HG02938 (cell line): Measurements from ENCODE around the gene SLC22A2.

ENCODE experiments used
- ATAC-seq: cut with Tn5 transposase; IDR thresholded peaks from one replicate; pipeline ENCODE4 v1.9.1; 2021; ENCODE audit warnings: mild to moderate bottlenecking, moderate library complexity; ENCODE audit not compliant: unreplicated experiment

The SLC22A2 gene

DNA sequence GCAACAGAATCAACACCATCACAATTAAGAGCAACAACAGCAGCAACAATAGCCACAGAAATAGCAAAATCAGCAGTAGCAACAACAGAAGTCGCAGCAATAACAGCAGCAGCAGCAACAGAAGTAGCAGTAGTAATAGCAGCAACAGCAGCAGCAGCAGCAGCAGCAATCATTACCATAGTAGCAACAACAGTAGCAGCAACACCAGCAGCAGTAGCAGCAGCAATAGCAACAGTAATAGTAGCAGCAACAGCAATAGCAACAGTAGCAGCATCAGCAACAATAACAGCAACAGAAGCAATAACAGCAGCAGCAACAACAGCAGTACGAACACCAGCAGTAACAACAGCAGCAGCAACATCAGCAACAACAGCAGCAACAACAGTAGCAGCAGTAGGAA is 39.8 kb downstream of the SLC22A2 start:
- no peak for ATAC-seq

- no peak for ATAC-seq
Measured at GRCh38 chr6:160217863-160218262, 40.8 kb downstream of the SLC22A2 start.

DNA sequence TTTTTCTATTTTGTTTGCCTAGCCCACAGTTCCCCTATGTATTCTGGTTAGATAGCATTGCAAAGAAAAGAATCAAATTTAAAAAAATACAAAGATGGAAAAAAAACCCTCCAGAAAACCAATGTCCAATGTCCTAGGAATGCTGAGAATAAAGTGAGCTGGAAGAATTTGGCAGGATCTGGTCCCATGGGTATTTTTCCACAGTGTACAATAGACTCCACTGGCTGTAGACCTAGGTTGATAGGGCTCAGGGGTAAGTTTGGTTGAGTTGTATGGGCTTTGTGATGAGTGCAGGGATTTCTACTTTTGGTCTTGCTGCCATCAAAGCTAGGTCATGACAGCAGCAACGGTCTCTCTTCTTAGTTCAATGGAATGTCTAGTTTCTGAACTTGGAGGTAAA is 41.5 kb downstream of the SLC22A2 start:
- no peak for ATAC-seq

DNA sequence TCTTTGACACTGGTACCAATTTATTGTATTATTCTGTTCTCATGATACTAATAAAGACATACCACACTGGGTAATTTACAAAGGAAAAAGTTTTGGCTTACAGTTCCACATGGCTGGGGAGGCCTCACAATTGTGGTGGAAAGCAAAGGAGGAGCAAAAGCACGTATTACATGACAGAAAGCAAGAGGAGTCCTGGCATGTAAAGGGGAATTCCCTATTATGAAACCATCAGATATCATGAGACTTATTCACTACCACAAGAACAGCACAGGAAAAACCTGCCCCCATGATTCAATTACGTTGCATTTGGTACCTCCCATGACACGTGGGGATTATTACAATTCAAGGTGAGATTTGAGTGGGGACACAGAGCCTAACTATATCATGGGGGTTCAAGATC is 43.4 kb downstream of the SLC22A2 start:
- no peak for ATAC-seq

GRCh38 chr6:160207618-160208017 is 51.0 kb downstream of the SLC22A2 start:
- ATAC-seq = no peak

- no peak for ATAC-seq
Measured at GRCh38 chr6:160204710-160205109, 53.9 kb downstream of the SLC22A2 start.

DNA sequence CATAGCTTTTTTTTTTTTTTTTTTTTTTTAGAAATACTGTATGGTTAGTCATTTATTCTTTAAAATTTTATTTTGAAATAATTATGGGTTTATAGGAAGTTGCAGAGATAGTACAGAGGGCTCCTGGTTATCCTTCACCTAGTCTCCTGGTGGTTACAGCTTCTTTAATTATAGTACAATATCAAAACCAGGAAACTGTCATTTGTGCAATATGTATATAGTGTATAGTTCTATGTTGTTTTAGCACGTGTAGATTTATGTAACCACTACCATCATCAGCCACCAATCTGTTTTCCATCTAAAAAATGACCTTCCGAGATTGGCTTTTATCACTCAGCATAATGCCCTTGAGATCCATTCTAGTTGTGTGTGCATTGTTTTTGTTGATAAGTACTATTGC is 54.7 kb downstream of the SLC22A2 start:
- ATAC-seq = no peak

DNA sequence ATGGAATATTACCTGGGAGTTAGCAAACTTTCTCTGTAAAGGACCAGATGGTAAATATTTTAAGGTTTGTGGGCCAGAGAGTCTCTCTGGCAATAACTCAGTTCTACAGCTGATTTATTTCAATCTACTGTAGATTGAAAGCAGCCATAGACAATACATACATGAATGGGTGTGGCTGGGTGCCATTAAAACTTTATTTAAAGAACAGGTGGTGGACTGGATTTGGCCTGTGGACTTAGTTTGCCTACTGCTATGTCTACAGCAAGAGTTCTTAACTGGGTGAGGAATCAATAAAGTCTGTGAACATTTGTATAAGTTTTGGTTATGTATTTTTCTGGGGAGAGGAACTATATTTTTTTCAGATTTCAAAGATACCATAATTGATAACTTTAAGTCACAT is 55.1 kb downstream of the SLC22A2 start:
- no peak for ATAC-seq

DNA sequence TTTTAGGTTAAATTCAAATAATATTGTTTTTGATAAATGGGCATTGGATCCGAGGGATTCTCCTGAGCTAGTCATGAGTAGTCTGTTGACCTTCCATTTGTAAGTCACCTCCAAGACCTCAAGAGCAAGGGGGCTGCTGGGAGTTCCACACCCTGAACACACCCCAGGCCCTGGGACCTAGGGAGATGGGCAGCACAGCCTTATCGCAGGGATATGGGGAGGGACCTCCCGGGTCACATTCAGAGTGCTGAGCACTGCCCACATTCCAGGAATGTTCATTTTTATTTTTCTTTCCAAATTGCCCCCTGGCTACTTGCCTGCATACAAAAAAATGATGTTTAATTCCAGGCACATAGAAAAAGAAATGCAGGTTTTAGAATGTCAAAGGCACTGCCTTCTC is 55.5 kb downstream of the SLC22A2 start:
- no peak for ATAC-seq

- no peak for ATAC-seq
Measured at GRCh38 chr6:160202411-160202810, 56.2 kb downstream of the SLC22A2 start.

DNA sequence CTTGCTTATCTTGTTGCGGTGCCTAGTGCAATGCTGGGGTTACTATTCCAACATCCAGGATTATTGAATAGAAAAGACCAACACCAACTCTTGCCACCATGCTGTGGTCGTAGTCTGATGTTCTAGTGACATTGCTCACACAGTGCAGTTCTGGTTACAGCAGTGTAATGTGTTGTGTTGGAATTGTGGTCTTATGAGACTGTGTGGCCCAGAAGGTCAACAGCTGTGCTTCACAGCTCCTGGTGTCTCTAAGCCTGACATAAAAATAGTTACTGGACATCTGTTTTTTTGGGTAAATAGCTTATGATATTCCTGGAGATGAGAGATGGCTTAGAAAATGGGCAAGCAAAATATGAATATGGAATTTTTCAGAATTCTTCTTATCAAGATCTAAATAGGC is 57.6 kb downstream of the SLC22A2 start:
- ATAC-seq = no peak

DNA sequence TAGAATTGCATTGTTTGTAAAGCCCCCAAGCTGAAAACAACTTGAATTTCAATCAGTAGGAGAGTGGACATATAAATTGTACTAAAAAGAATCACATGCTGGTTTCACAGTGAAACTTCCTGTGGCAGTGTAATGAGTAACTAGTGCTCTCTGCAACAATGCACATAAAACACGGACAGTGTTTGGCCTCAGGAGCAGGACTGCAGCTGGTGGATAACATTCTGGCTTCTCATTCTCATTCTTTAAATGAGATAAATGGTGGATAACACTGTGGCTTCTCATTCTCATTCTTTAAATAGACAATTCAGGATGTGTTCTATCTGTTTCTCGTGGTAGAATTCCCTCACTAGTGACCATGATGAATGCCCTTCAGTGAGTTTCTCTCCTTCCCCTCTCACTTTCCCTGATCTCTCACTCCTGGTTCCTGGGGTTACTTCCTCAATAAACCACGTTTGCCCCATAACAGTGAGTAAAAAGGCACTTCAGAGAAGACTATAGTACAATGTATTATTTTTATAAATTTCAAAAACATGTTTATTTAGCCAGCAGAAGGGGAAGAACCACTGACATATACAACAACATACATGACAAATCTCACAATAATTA is 59.9 kb downstream of the SLC22A2 start:
- peak; percentile 96 for ATAC-seq

- no peak for ATAC-seq
Measured at GRCh38 chr6:160197662-160198061, 61.0 kb downstream of the SLC22A2 start.

GRCh38 chr6:160194808-160195207 is 63.8 kb downstream of the SLC22A2 start:
- ATAC-seq = no peak

DNA sequence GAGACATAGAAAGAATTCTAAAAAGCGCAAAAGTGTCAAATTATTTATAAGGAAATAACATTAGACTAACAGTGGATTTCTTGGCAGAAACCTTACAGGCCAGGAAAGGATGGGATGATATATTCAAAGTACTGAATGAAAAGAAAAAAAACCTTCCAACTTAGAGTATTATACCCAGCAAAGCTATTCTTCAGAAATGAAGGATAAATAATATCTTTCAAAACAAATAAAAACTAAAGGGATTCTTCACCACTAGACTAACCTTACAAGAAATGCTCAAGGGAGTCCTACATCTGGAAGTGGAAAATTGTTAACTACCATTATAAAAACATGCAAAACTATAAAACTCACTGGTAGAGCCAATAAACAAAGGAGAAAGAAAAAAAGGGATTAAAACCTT is 65.8 kb downstream of the SLC22A2 start:
- ATAC-seq = no peak

DNA sequence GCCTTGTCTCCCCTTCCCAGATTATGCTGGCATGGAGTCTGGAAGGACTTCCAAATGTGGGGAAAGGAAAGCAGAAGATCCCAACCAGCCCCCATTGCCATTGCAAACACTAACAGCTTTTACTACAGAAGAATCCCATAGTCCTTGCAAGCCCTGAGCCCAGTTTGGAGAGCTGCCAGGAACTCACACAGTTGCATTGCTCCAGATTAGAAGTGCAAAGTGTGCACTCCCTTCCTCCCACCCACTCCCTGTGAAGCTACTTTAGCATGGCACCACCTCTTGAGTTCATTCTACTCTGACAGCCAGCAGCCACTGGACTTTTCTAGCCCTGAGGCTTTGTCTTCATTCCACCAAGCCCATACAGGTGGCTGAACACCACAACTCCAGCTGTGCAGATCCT is 67.6 kb downstream of the SLC22A2 start:
- no peak for ATAC-seq

DNA sequence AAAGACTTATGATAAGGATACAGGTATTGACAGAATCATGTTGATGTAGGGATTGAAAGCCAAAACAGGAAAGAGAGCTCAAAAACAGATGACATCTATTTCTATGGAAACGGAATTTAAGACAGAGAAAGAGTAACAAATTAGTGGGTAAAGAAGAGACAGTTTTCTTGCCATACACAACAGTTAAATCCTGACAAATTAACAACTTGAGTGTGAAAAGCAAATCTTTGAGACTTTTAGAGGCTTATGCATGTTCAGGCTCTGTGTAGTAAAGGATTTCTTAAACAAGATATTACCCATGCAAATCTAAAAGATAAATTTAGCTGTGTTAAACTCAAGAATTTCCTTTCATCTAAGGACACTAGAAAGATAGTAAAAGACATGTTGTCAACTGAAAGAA is 68.5 kb downstream of the SLC22A2 start:
- ATAC-seq = no peak

- no peak for ATAC-seq
Measured at GRCh38 chr6:160188773-160189172, 69.8 kb downstream of the SLC22A2 start.

DNA sequence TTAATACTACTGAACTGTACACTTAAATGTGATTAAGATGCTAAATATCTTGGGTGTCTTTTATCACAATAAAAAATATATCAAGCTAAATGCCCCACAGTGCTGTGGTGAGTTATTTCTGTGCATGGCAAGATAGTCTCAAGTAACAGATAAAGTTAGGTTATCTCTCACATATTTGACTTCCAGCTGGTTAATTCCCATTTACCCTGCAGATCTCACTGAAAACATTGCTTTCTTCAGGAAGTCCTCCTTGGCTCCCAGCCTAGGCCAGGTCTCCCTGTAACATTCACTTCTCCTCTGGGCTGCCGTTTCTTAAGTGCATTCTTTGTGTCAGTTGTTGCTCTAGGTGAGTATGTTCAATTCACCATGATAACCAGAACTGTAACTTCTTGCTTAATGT is 77.9 kb downstream of the SLC22A2 start:
- no peak for ATAC-seq

- ATAC-seq = no peak
Measured at GRCh38 chr6:160178271-160178670, 80.3 kb downstream of the SLC22A2 start.

DNA sequence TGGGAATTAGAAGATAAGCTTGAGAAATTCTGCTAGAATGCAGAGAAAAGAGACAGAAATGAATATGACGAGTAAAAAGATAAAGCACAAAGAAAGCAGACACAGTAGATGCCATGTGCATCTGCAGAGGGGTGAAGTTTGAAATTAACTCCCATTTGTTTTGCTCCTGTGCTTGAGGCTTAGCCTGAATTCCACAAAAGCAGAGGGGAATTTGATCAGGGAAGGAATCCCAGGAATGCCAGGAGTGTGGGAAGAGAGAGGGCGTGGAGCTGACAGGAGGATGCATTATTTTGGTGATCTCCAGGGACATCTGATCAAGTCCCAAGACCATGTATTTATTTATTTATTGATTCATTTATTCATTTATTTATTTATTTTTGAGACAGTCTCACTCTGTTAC is 81.4 kb downstream of the SLC22A2 start:
- no peak for ATAC-seq

GRCh38 chr6:160174681-160175080 is 83.9 kb downstream of the SLC22A2 start:
- ATAC-seq = no peak

- no peak for ATAC-seq
Measured at GRCh38 chr6:160173806-160174527, 84.7 kb downstream of the SLC22A2 start.
